Heart left ventricle (tissue), 16 donors: ENCODE measurements around the gene SPECC1L. TPM values are rescaled to one million over a fixed set of nuclear protein-coding genes. Genes with fewer than 3 reads are reported as not detected.

ENCODE experiments used
- ATAC-seq, 4 donors: fragments of 200-7000 bp; cut with Tn5 transposase; one replicate each; pipeline ENCODE4 v1.9.1; 2020 to 2022; ENCODE audit warnings: moderate library complexity in 4 of 4, mild to moderate bottlenecking in 3 of 4, moderate number of reproducible peaks in 1 of 4
- DNase-seq, 5 donors: peaks; one replicate each; pipeline ENCODE4 v3.0.0-alpha.2; 2020
- H3K27ac ChIP-seq, 12 donors: fragments of 200-600 bp; sonication (generic) in 4 of 12; one replicate each; pipeline versions ENCODE4 v1.5.0 to v1.8.0; 2016 to 2022; ENCODE audit warnings: mild to moderate bottlenecking in 2 of 12
- H3K27me3 ChIP-seq, 9 donors: fragments of 200-600 bp; sonication (generic) in 2 of 9; one replicate each; pipeline versions ENCODE4 v1.5.1 to v1.8.0; 2016 to 2022; ENCODE audit warnings: mild to moderate bottlenecking in 3 of 9
- H3K36me3 ChIP-seq, 9 donors: fragments of 200-600 bp; sonication (generic) in 2 of 9; one replicate each; pipeline versions ENCODE4 v1.5.0 to v1.8.0; 2018 to 2022; ENCODE audit warnings: mild to moderate bottlenecking in 2 of 9
- H3K4me1 ChIP-seq, 12 donors: fragments of 200-600 bp; sonication (generic) in 4 of 12; one replicate each; pipeline versions ENCODE4 v1.5.0 to v1.8.0; 2016 to 2022; ENCODE audit warnings: mild to moderate bottlenecking in 3 of 12
- H3K4me3 ChIP-seq, 12 donors: fragments of 200-600 bp; sonication (generic) in 4 of 12; one replicate each; pipeline versions ENCODE4 v1.5.0 to v1.8.0; 2017 to 2022; ENCODE audit warnings: mild to moderate bottlenecking in 9 of 12, moderate library complexity in 4 of 12
- H3K9me3 ChIP-seq, 12 donors: fragments of 200-600 bp; sonication (generic) in 4 of 12; one replicate each; pipeline versions ENCODE4 v1.5.0 to v1.8.0; 2016 to 2022; ENCODE audit warnings: mild to moderate bottlenecking in 1 of 12
- POLR2A ChIP-seq, 2 donors: fragments of 450-650 bp; IDR thresholded peaks; one replicate each; pipeline ENCODE4 v1.6.1; 2017; ENCODE audit warnings: antibody characterized with exemption in 2 of 2, mild to moderate bottlenecking in 2 of 2, moderate library complexity in 2 of 2
- WGBS, 4 donors: extraction: QIAGEN DNeasy Blood & Tissue Kit in 2 of 4; methylation state at CpG; one replicate each; pipeline versions ENCODE4 v1.1.5 to v1.1.7; 2013 to 2018; 5-methylcytosine and 5-hydroxymethylcytosine counted together
- intact Hi-C, 10 donors: fragments of 100-400 bp; cut with DNase I; formaldehyde crosslinking; loops; one replicate each; pipeline versions ENCODE4 v1.11.1 to v1.14.2; 2022
- polyA plus RNA-seq, 2 donors: library from polyadenylated mRNA; stranded (reverse); fragments of 200-250 nt; gene quantifications; one replicate each; pipeline ENCODE4 v1.2.3, GENCODE V29; 2013
- total RNA-seq, 9 donors: library from RNA; depleted of rRNA in 2 of 9; stranded (reverse); fragments of >200 nt in 2 of 9; fragmentation: NEBNext Ultra II Directional in 3 of 9; extraction: Animal tissue kit (Norgen Biotek cat#: 25700) in 3 of 9; gene quantifications; one replicate each; pipeline versions ENCODE4 v1.1.0 to v1.2.4, GENCODE V29; 2016 to 2023
- TF ChIP-seq, protein P1 (sequence below), 12 donors: fragments of 200-600 bp; sonication (generic) in 4 of 12; IDR thresholded peaks; one replicate each; pipeline versions ENCODE4 v1.5.0 to v1.8.0; 2018 to 2022; ENCODE audit warnings: antibody characterized with exemption in 12 of 12, mild to moderate bottlenecking in 5 of 12
- donor health status: ischemic (EF 13 %, LVEDD 7.1; RV severe dilation, severe dysfunction).
- donor health status: healthy with polysubstance abuse.
- donor health status: DM: no; HTN: yes; CAD: no.
- donor health status: DM: no; HTN: no; CAD: no.
- donor health status: ischemic (EF 25% LVEDD 6.9; RV normal size, moderate dysfunction).
- donor health status: ischemic (EF 25% LVEDD 5.7; RV mildly dilated, moderate dysfunction).
- donor health status: healthy.
- donor health status: DM: yes; HTN: yes; CAD: no.
- donor health status: ischemic (EF 35%, LVEDD 5.7; RV mildly dilated, moderate dysfunction).
- donor health status: nonischemic (EF 11% LVEDD 7.7; RV severe dilation, severe dysfunction).
- donor health status: DM: yes; HTN: yes; CAD: no.
- donor health status: PGD.
- donor health status: ischemic (EF 29% LVEDD 5.4; RV normal size, mild dysfunction).
- donor health status: nonischemic (EF 23%, LVEDD 6.1; RV moderate dilation, normal function).

Gene SPECC1L
- total and polyA plus RNA-seq, 11 donors = 9.8 to 65.3 (median 38.9) TPM

DNA sequence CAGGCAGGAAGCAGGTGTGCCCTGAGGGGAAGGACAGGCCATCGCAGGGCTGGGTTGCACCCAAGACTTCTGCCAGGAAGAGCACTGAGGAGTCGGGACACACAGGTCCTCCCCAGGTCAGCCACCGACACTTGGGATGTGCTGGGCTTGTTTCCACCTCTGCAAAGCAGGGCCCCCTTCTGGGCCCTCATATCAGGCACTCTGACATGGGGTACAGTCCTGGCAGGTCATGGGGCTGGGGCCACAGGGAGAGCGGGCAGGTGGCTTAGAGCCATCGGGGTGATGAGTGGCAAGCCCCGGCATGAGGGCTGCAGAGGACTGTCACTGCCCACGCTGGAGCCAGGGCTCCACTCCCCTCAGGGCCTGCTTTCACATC is 148.8 kb downstream of the SPECC1L start:
- Histone ChIP-seq H3K4me3 (no peak overlapping the region), H3K4me1 (peaks cover 0 to 56% (median 35%) of the 10 kb centered on the region in 12 donors), H3K27ac (peak overlapping the region in 3 of 12 donors; percentile 59 to 75 (median 69)), H3K9me3 (no peaks in the 10 kb centered on the region), H3K27me3 (no peaks in the 10 kb centered on the region), H3K36me3 (peaks cover 0 to 29% (median 24%) of the 10 kb centered on the region in 9 donors)
- no peak for TF ChIP-seq POLR2A (IDR thresholded peaks at IDR 0.05)
- TF ChIP-seq, protein P1, sequence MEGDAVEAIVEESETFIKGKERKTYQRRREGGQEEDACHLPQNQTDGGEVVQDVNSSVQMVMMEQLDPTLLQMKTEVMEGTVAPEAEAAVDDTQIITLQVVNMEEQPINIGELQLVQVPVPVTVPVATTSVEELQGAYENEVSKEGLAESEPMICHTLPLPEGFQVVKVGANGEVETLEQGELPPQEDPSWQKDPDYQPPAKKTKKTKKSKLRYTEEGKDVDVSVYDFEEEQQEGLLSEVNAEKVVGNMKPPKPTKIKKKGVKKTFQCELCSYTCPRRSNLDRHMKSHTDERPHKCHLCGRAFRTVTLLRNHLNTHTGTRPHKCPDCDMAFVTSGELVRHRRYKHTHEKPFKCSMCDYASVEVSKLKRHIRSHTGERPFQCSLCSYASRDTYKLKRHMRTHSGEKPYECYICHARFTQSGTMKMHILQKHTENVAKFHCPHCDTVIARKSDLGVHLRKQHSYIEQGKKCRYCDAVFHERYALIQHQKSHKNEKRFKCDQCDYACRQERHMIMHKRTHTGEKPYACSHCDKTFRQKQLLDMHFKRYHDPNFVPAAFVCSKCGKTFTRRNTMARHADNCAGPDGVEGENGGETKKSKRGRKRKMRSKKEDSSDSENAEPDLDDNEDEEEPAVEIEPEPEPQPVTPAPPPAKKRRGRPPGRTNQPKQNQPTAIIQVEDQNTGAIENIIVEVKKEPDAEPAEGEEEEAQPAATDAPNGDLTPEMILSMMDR (IDR thresholded peaks at IDR 0.05) = no peak
- WGBS, 4 donors = 49 to 75% (median 61%) methylated on average over 5 to 7 of the region's 7 CpGs
- intact Hi-C loops = no loop called here
- DNase-seq (peak in 1 of 5 donors; percentile 27), ATAC-seq (no peak)

DNA sequence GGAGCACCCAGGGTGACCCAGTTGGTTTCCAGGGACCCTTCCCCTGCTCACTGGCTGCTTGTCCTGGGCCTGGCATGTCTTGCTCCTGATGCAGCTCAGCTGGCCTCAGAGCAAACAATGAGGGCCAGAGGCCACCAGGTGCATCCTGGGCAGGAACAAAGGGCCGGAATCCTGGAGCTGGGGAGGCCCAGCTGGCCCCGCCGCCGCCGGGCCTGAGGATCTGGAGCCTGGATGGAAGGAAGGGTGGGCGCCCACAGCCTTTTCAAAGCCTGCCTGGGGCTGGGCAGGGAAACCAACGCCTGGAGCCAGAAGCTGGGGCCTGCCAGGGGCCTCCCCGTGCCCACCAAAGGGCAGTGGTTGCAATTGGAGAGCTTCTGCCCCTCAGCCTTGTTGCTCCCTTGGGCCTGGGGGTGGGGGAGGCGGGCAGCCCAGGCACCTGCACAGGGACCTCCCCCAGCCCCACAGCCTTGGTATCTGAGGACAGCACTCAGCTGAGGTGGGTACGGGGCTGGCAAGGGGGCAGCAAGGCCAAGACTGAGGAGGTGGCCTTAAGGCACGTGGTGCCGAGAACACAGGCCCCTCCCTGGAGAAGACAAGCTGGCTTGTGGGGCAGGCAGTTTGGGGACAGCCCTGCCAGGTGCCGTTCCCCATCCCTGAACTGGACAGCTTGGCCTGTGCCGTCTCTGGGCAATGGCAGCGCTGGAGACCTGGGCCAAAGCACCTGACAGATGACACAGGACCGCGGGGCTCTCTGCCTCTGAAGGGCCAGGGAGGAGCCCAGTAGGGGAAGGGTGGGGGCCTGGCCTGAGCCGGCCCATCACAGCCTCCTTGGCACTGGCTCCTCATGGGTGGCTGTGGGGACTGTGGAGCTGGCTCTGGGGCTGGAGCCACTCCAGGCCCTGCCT is 149.7 kb downstream of the SPECC1L start:
- Histone ChIP-seq H3K4me1 (peaks cover 0 to 60% (median 39%) of the 10 kb centered on the region in 12 donors), H3K9me3 (no peaks in the 10 kb centered on the region), H3K36me3 (peaks cover 0 to 20% (median 15%) of the 10 kb centered on the region in 9 donors), H3K27ac (peak overlapping the region in 10 of 12 donors; percentile 17 to 75 (median 56)), H3K27me3 (no peaks in the 10 kb centered on the region), H3K4me3 (no peak overlapping the region)
- WGBS, 4 donors = 37 to 51% (median 44%) methylated on average over 6 to 18 of the region's 18 CpGs
- peak; percentile 18 to 75 (median 32) for ATAC-seq
- intact Hi-C loops = loop anchor here in 8 of 10 donors (5.0 kb wide), 6 partner anchors 62 to 102 kb away; no protein-coding TSS in a partner anchor
- peak in 3 of 5 donors; percentile 62 to 69 (median 64) for DNase-seq
- TF ChIP-seq POLR2A (IDR thresholded peaks at IDR 0.05) = no peak
- TF ChIP-seq, protein P1 (IDR thresholded peaks at IDR 0.05) = no peak

DNA sequence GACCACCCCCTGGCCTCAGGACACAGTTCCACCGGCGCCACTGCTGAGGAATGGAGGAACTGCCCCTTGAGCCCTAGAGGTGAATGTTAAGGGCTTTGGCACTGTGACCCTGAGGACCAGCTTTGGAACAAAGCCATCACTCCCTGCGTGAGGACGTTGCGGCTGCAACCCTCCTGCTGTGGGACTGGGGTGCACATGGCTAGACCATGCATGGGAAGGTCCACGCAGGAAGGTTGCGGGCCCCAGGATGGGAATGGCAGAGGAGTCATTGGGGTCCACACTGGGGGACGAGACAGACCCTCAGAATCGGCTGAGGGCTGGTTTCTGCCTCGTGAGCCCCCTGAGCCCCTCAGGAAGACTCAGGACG is 150.3 kb downstream of the SPECC1L start:
- intact Hi-C loops = loop anchor here in 8 of 10 donors (5.0 kb wide), 6 partner anchors 61 to 101 kb away; no protein-coding TSS in a partner anchor
- Histone ChIP-seq H3K27ac (peak overlapping the region in 7 of 12 donors; percentile 17 to 75 (median 64)), H3K27me3 (no peaks in the 10 kb centered on the region), H3K4me1 (peaks cover 0 to 62% (median 40%) of the 10 kb centered on the region in 12 donors), H3K9me3 (no peaks in the 10 kb centered on the region), H3K36me3 (peaks cover 0 to 14% (median 9%) of the 10 kb centered on the region in 9 donors), H3K4me3 (no peak overlapping the region)
- no peak for ATAC-seq
- whole genome bisulfite sequencing, 4 donors = 58 to 70% (median 62%) methylated on average over 7 to 11 of the region's 11 CpGs
- TF ChIP-seq POLR2A (IDR thresholded peaks at IDR 0.05) = no peak
- TF ChIP-seq, protein P1 (IDR thresholded peaks at IDR 0.05) = no peak
- no peak for DNase-seq

DNA sequence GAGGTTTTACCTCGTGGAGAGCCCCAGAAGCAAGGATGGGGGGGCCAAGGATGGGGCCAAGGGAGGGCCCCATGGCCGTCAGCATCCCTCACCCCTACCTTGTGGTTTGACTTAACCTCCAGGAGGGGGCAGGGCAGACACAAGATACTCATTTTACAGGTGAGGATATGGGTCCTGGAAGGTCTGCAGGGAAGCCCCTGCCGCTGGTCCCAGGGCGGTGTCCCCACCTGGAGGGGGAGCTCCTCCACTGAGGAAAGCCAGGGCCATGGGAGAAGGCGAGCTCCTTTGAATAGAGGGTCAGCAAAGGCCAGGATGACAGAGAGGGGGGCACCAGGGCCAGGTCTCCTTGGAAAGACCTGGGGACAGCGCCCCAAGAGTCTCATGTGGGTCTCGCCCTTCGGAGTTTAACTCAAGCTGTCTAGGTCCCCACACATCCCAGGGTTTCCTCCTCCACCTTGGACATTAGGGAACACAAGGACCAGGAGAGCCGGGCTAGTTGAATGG is 150.8 kb downstream of the SPECC1L start:
- Histone ChIP-seq H3K36me3 (peaks cover 0 to 9% (median 5%) of the 10 kb centered on the region in 9 donors), H3K9me3 (no peaks in the 10 kb centered on the region), H3K4me1 (peaks cover 0 to 67% (median 41%) of the 10 kb centered on the region in 12 donors), H3K27me3 (no peaks in the 10 kb centered on the region), H3K4me3 (no peak overlapping the region), H3K27ac (no peak overlapping the region)
- DNase-seq (no peak), ATAC-seq (no peak)
- TF ChIP-seq, protein P1 (IDR thresholded peaks at IDR 0.05) = peak in 5 of 12 donors; percentile 9 to 32 (median 25)
- no peak for TF ChIP-seq POLR2A (IDR thresholded peaks at IDR 0.05)
- whole genome bisulfite sequencing, 4 donors = 57 to 67% (median 59%) methylated on average over 3 to 9 of the region's 9 CpGs
- intact Hi-C loops = loop anchor here in 8 of 10 donors (5.0 kb wide), 6 partner anchors 61 to 101 kb away; no protein-coding TSS in a partner anchor
